Urinary bladder (tissue), 4 donors: Measurements from ENCODE around the gene PML. TPM values are rescaled to one million over a fixed set of nuclear protein-coding genes. Genes with fewer than 3 reads are reported as not detected.
A peak's percentile ranks its signal among the peaks of the same experiment; 100 is the strongest.

Source experiments
- DNase-seq: peaks from one replicate; pipeline ENCODE4 v3.0.0-alpha.2; 2015; ENCODE audit errors: extremely low spot score
- H3K27ac ChIP-seq: one replicate; pipeline ENCODE4 v1.5.1; 2013; ENCODE audit warnings: low read depth, mild to moderate bottlenecking, moderate library complexity
- H3K36me3 ChIP-seq: one replicate; pipeline ENCODE4 v1.6.1; 2013; ENCODE audit warnings: mild to moderate bottlenecking, moderate library complexity; ENCODE audit not compliant: insufficient read depth
- H3K4me1 ChIP-seq: one replicate; pipeline ENCODE4 v1.6.1; 2013; ENCODE audit warnings: mild to moderate bottlenecking, moderate library complexity; ENCODE audit not compliant: insufficient read depth
- H3K4me3 ChIP-seq: one replicate; pipeline ENCODE4 v1.5.1; 2013; ENCODE audit warnings: low read depth, low read length
- WGBS: extraction: QIAGEN DNeasy Blood & Tissue Kit; methylation state at CpG from one replicate; pipeline ENCODE4 v1.1.7; 2013; 5-methylcytosine and 5-hydroxymethylcytosine counted together
- polyA plus RNA-seq: library from polyadenylated mRNA; stranded (reverse); fragments of 200-250 nt; gene quantifications from one replicate; pipeline ENCODE4 v1.2.3, GENCODE V29; 2013
- total RNA-seq: library from RNA; depleted of rRNA; stranded (reverse); fragments of >200 nt; gene quantifications from one replicate; pipeline ENCODE4 v1.2.3, GENCODE V29; 2014
- donor health status: healthy with polysubstance abuse.
- donor health status: healthy.

The PML gene
- total and polyA plus RNA-seq, 2 donors = 22.3 to 36.5 TPM

DNA sequence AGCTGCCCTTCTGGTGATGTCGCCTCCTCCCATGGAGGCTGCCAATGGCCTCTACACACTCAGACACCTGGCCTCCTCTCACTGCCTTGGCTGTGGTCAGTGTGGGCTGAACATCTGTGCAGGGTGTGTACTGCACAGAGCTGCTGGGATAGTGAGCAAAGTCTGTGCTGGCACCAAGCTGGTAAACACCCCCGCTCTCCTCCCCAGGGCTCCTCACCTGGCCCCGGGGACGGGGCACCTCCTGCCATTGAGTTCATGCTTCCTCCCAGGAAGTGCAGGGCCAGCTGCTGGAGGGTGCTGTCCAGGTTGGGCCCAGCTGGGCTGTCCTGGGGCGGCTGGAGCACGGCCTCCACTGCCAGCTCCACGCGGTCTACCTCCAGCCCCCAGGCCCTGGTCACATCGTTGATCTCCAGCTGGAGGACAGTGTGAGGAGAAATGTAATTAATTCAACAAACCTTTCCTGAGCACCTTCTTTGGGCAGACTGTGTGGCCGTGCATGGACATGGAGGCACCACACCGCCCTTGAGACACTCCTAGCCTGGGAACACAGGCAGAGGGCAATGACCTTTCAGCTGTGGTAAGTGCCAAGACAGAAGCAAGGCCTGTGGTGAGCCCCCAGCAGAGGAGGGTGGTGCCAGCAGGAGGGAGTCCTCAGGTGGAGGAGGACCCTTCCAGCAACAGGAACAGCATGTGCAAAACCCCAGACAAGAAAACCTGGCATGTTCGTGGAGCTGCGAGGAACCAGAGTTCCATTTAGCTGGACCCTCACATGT is 9.2 kb upstream of the PML start:
- Histone ChIP-seq H3K27ac (no peak overlapping the region), H3K4me1 (peaks cover 1% of the 10 kb centered on the region)
- WGBS = 83% methylated on average over 13 of the region's 13 CpGs

DNA sequence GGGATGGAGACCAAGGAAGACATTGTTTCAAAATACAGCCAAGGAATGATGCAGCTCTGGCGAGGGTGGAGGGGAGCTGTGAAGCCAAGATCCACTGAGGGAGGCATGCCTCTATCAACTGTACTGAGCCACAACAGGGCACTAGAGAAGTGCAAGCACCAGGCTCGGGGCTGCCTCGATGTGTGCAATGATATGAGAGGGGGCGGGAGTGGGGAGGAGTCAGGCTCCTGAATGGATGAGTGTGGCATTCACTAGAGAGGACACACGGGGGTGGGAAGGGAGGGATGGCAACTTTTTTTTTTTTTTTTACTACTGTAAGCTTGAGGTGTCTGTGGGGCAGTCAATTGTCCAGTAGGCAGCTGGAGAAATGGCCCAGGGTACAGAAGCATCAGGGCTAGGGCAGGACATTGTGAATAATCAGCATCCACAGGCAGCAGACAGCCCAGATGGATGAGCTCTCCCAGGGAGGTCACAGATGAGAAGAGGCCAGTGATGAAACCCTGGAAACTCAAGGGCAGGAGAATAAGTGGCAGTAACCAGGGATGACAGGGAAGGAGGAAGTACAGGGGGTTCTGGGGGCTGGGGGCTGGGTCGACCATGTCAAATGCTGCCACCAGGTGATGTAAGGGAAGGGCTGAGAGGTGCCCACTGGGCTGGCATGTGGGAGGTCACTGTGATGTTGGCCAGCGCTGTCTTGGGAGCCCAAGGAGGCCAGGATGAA is 8.3 kb upstream of the PML start:
- DNase-seq = no peak

More for the DNA sequence above, 9.2 kb upstream of the PML start:
- DNase-seq = no peak
- no peaks in the 10 kb centered on the region for H3K36me3 ChIP-seq
- no peak overlapping the region for H3K4me3 ChIP-seq

DNA sequence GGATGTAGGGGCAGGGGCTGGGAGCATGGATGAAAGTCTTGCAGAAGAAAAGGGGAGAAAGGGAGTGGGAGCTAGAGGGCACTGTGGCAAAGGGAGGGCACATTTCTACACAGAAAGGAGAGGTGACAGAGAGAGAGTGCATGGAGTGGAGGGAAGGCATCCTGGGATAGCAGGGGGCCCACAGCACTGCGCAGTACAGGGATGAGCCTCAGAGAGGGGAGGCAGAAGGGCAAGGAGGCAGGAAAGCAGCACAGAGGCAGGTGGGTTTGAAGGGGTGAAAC is 7.8 kb upstream of the PML start:
- H3K4me1 ChIP-seq = peaks cover 1% of the 10 kb centered on the region

More for the DNA sequence above, 8.3 kb upstream of the PML start:
- 51% methylated on average over 7 of the region's 7 CpGs for WGBS
- no peaks in the 10 kb centered on the region for H3K36me3 ChIP-seq
- H3K4me3 ChIP-seq = no peak overlapping the region
- H3K27ac ChIP-seq = no peak overlapping the region
- peaks cover 1% of the 10 kb centered on the region for H3K4me1 ChIP-seq

DNA sequence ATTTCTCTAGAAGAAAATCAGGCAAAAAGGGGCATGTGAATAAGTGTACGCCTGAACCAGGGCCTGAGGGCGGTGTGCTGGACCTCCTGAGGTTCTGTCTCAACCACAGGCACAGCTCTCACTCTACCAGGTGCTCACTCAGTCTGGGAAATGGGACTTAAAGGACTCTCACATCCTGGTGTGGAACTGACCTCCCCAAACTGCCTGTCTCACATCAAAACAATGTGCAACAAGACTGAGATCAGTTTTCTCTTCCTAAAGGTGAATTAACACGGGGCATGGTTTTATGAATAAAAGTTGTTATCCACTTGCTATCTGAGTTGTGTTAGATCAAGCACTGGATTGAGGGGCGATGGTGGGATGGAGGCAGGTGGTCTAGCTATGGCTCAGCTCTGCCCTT is 7.3 kb upstream of the PML start:
- H3K4me3 ChIP-seq = no peak overlapping the region
- no peak overlapping the region for H3K27ac ChIP-seq
- peaks cover 1% of the 10 kb centered on the region for H3K4me1 ChIP-seq
- H3K36me3 ChIP-seq = no peaks in the 10 kb centered on the region
- DNase-seq = no peak
- WGBS = 93% methylated on average over 4 of the region's 4 CpGs

More for the DNA sequence above, 7.8 kb upstream of the PML start:
- Histone ChIP-seq H3K36me3 (no peaks in the 10 kb centered on the region), H3K4me3 (no peak overlapping the region), H3K27ac (no peak overlapping the region)
- no peak for DNase-seq
- WGBS = 92% methylated on average over 1 of the region's 1 CpG

DNA sequence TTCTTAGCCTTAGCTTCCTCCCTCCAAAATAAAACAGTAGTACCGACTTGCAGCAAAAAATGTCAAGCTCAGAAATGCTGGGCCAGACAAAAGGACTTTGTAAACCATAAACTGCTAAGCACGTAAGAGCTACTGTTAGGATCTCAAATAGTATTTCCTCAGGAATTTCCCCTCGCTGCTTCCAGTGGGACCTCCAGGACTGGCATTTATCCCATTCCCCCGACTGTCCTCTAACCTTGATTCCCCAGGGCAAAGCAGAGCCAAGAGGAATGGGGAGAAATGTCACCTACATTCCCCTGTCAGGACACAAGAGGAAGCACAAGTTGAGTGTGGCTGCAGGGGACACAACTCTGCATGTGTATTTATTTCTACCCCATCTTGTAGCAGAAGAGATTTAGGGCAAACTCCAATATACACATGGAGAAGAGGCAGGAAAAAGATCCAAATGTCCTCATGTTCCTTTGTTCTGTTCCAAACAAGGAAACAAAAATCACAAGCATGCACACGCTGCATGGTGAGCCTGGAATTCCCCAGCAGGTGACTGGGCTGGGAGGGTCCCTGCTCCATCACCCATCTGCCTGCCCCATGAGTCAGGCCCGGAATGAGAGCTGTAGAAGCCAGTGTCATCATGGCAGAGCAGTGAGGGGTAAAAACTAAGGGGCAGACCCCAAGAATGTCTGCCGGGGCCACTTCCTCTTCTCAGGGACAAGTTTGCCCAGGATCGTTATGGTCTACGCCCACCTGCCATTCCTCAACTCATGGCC is 6.7 kb upstream of the PML start:
- no peak overlapping the region for H3K4me3 ChIP-seq
- H3K27ac ChIP-seq = no peak overlapping the region
- no peak for DNase-seq
- no peaks in the 10 kb centered on the region for H3K36me3 ChIP-seq
- peaks cover 1% of the 10 kb centered on the region for H3K4me1 ChIP-seq
- WGBS = 74% methylated on average over 9 of the region's 9 CpGs

DNA sequence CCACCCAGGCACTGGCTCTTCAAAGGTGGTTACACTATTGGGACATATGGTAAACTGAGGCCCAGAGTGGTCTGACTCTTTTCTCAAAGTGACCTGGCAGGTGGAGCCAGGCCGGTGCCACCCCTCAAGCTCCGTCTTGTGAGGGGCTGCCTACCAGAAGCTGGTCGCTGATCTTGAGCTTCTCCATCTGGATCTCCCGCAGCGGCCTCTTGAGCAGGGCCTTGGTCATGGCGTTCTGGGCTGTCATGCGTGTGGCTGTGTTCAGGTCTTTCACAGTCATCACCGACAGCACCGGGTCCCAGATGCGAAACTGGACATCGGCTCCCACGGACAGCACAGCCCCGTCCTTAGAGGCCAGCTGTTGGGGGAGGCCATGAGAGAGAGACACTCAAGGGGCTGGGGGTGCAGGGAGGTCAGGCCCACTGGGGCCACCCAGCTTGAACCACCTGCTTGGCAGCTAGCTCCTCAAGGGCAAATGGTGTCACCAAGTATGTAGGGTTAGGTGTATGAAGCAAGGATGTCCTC is 6.0 kb upstream of the PML start:
- Histone ChIP-seq H3K36me3 (no peaks in the 10 kb centered on the region), H3K4me3 (no peak overlapping the region), H3K27ac (no peak overlapping the region), H3K4me1 (peaks cover 1% of the 10 kb centered on the region)
- 95% methylated on average over 13 of the region's 13 CpGs for WGBS
- no peak for DNase-seq

DNA sequence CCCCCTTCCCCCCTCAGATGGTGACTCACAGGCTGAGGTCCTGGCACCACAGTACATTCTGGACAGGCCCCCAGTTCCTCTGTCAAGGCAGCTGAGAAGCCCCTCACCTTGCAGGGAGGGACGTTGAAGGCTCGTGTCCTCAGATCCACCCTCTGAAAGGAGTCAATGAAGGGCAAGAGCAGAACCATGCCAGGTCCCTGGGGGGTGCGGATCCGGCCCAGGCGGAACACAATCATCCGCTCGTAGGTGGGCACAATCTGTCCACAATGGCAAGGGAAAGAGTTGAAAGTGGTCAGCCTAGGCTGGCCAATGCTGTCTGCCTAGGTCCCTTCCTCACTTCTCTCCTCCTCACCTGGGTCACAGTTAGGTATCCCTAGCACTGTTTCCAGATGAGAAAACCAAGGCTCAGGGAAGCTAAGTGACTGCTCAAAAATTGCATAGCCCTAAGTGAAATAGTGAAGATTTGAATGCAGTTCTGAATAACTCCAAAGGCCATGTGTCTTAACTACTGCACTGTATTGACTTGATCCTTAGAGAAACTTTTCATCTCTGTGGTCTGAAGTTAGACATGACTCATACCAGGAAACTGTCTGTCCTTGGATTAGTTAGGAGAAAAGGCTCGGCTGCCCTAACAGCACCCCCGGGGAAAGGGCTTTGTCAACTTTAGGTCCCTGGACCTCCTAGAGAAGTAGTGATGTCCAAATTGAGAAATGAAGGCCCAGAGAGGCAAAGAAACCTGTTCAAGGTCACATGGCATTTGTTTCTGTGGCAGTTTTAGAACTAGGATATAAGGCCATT is 5.3 kb upstream of the PML start:
- no peak for DNase-seq

DNA sequence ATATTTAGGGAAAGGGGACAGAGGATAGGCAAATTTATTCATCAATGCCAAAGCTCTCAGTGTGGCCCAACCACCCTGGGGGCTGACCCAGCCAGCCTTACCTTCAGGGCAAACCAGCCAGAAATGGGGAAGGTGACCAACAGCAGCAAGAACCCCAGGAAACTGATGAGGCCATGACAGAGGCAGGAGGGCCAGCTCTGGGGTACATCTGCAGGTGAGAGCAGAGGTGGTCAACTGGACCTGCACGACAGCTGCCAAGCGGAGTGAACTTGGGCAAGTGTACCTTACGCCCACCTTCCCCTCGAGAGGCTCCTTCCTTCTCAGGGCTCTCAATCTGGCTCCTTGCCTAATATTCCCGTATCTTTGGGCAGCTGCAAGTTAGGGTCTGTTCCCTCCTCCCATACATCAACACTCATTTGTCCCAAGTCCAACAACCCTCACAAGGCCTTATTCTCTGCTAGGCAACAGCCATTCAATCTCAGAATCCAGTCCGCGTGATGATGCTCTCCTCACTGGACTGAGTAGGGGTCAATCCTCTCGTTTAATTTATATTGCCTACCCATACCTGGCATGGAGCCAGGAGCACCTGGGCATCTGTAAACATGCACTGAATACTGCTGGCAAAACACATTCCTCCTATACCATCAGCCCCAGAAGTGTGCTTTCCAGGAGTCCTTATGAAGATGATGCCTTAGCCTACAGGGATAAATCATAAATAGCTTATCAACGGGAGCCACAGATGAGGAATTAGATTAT is 4.1 kb upstream of the PML start:
- no peaks in the 10 kb centered on the region for H3K4me1 ChIP-seq
- H3K36me3 ChIP-seq = no peaks in the 10 kb centered on the region
- H3K27ac ChIP-seq = no peak overlapping the region
- WGBS = 65% methylated on average over 9 of the region's 9 CpGs
- no peak overlapping the region for H3K4me3 ChIP-seq
- DNase-seq = no peak

More for the DNA sequence above, 5.3 kb upstream of the PML start:
- Histone ChIP-seq H3K27ac (peak overlapping the region; percentile 55), H3K4me3 (no peak overlapping the region), H3K4me1 (no peaks in the 10 kb centered on the region), H3K36me3 (no peaks in the 10 kb centered on the region)
- WGBS = 78% methylated on average over 9 of the region's 9 CpGs

DNA sequence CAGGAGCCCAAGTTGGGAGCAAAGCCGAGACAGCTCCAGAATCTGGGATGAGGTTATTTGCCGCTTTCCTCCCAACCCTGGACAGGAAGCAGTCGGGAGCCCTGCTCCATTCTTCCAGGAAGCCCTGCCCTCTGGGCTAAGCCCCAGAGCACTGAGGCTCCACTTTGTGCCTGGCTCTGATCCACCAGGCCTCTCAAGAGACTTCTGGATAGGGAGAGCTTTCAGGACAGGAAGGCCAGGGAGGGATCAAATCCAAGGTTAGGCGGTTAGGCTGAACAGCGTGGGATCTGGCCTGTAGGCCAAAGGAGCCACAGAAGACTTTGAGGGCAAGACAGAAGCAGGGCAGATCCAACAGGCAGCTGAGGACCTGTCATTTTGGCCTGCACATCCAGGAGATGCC is 3.3 kb upstream of the PML start:
- DNase-seq = no peak
- H3K4me3 ChIP-seq = peak overlapping the region; percentile 81
- H3K36me3 ChIP-seq = no peaks in the 10 kb centered on the region
- peak overlapping the region; percentile 33 for H3K27ac ChIP-seq
- H3K4me1 ChIP-seq = no peaks in the 10 kb centered on the region
- 18% methylated on average over 5 of the region's 5 CpGs for WGBS

DNA sequence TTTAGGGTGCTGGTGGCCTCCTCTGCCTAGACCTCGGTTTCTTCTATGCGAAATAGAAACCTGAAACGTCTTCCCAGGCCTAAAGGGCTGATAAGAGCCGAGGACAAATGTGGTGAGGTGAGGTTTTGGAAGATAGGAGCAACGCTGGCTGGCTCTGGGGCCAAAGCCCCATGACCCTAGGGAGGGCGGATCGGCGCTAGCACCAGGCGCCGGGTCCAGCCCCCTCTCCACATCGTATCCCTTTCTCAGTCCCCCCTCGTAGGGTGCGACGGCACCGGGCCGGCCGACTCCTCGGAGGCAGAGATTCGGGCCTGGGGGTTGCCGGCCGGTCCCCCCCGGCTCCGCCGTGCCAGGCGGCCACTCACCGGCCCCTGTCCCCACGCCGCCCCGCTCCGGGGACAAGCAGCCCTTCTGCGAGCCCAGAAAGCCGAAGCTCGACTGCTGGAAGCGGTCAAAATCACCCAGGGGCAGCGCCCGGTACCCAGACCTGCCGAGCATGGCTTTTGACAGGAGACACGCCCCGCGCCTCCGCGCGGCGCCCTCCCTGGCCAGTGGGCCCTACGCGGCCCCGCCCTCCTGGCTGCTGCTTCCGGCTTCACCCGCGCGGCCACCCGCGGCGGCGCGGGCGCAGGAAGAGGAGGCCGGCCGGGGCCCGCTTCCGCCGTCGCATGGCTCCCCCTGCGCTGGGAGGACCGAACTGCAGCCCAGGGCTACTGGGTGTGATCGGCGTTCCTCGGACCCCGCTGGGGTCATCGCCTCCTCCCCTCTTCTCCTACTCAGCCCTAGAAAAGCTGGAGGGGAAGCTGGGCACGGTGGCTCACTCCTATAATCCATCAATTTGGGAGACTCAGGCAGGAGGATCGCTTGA is 2.6 kb upstream of the PML start, which contains the start of gene STOML1:
Gene STOML1, minus strand, starts transcription at position 570 of the 868 bp plus-strand sequence. Its CDS starts 72 bp downstream, at position 498.
- Histone ChIP-seq H3K27ac (peak within 1 kb of the TSS; percentile 40), H3K36me3 (no peaks in the 10 kb centered on the region), H3K4me1 (no peaks in the 10 kb centered on the region), H3K4me3 (peak within 1 kb of the TSS; percentile 81)
- DNase-seq = peak; percentile 47
- under 1% methylated on average over 72 of the region's 72 CpGs for WGBS

DNA sequence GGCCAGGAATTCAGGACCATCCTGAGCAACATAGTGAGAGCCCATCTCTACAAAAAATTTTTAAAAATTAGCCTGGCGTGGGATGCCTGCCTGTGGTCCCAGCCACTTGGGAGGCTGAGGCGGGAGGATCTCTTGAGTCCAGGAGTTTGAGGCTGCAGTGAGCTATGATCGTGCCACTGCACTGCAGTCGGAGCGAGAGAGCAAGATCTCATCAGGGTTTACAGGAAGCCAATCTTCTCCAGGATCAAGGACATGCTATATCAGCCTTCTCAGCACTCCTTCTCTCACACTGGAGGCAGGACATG is 2.0 kb upstream of the PML start:
- H3K4me1 ChIP-seq = no peaks in the 10 kb centered on the region
- no peak overlapping the region for H3K4me3 ChIP-seq
- no peaks in the 10 kb centered on the region for H3K36me3 ChIP-seq

More for the DNA sequence above, 2.0 kb upstream of the PML start:
- WGBS = 78% methylated on average over 5 of the region's 5 CpGs
- DNase-seq = no peak
- H3K27ac ChIP-seq = no peak overlapping the region
